Stimulated activated naive B cell treated with anti-CD40 and anti-IgM and Interleukin-4, amounts not matched to agents 10 μg/mL and 1 μg/mL and 100 μg/mL, for 72 hours (primary cell): ENCODE results near the gene JCHAIN.
A peak's percentile ranks its signal among the peaks of the same experiment; 100 is the strongest.
"Not testable (repeated sequence)": the region's sequence is repeated elsewhere in the genome, so short reads cannot be mapped to it uniquely, and the experiment has no call there.

ENCODE experiments used
- ATAC-seq, 2 donors: fragments of 150-1000 bp; cut with Tn5 transposase; replicated peaks; 2 replicates each; pipeline ENCODE4 v1.10.0; 2021; ENCODE audit warnings: moderate library complexity in 1 of 2
- DNase-seq: peaks from one replicate; pipeline ENCODE4 v3.0.0; 2021
- H3K27ac Mint-ChIP-seq: one replicate; pipeline ENCODE4 v1.8.0; 2022; ENCODE audit warnings: mild to moderate bottlenecking, mixed read lengths
- H3K27me3 Mint-ChIP-seq, 2 donors: one replicate each; pipeline ENCODE4 v1.8.0; 2022; ENCODE audit warnings: mixed read lengths in 2 of 2
- H3K36me3 Mint-ChIP-seq, 2 donors: one replicate each; pipeline ENCODE4 v1.8.0; 2022; ENCODE audit warnings: mixed read lengths in 2 of 2, mild to moderate bottlenecking in 1 of 2
- H3K4me1 Mint-ChIP-seq, 2 donors: one replicate each; pipeline ENCODE4 v1.8.0; 2022; ENCODE audit warnings: mixed read lengths in 2 of 2, mild to moderate bottlenecking in 1 of 2
- H3K4me3 Mint-ChIP-seq, 2 donors: one replicate each; pipeline ENCODE4 v1.8.0; 2022; ENCODE audit warnings: mild to moderate bottlenecking in 2 of 2, mixed read lengths in 2 of 2, moderate library complexity in 1 of 2
- H3K9me3 Mint-ChIP-seq, 2 donors: one replicate each; pipeline ENCODE4 v1.8.0; 2022; ENCODE audit warnings: mixed read lengths in 2 of 2, mild to moderate bottlenecking in 1 of 2

Gene JCHAIN

DNA sequence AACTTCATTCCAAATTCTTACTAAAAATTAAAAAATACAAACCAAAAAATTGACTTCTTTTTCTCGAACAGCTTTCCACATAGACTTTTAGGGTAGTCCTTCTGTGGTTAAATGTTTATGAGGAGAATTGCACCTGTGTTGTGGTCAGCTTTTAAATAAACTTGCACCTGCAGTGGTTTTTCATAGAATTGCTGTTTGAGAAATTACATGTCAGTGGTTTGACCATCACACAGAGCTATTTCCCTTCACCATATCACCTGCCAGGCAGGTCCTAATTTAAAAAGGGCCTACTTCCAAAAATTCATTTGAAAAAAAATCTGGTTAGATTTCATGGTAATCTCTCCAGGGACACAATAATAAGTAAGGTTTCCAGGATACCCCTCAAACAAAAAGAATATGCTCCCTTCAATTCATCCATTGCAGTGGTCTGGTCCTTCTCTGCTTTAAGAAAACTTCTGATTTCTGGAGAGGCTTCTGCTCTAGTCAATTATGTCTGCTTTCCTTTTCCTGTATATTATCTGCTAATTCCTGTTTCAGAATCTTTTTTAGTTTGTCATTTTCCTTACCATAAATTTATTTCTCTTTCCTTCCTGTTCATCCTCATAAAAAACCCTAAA is 12.2 kb upstream of the JCHAIN start:
- Mint-ChIP-seq H3K4me1 (peaks cover 33 to 64% of the 10 kb centered on the region in 2 donors), H3K27ac (peak overlapping the region; percentile 84), H3K4me3 (peak overlapping the region; percentile 3 to 20), H3K27me3 (no peaks in the 10 kb centered on the region), H3K9me3 (no peaks in the 10 kb centered on the region), H3K36me3 (no peaks in the 10 kb centered on the region)
- peak; percentile 79 to 81 for ATAC-seq
- peak; percentile 4 for DNase-seq

DNA sequence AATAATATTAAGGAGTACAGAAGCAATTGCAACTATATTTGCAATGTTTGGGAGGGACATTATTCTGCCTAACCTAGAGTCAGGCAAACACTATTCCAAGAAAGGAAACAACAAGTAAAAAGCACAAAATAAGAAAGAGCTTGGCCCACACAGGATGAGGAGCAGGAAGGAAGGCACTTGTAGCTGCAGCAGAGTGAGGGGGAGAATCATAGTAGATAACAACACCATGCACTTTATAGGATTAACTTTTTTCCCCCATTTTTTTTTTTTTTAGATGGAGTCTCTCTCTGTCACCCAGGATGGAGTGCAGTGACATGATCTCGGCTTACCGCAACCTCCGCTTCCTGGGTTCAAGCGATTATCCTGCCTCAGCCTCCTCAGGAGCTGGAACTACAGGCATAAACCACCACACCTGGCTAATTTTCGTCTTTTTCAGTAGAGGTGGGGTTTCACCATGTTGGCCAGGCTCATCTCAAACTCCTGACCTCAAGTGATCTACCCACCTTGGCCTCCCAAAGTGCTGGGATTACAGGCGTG is 10.3 kb upstream of the JCHAIN start:
- Mint-ChIP-seq H3K27me3 (no peaks in the 10 kb centered on the region), H3K9me3 (no peaks in the 10 kb centered on the region), H3K4me3 (no peak overlapping the region), H3K27ac (no peak overlapping the region), H3K4me1 (peaks cover 33 to 72% of the 10 kb centered on the region in 2 donors), H3K36me3 (no peaks in the 10 kb centered on the region)
- DNase-seq, result no peak
- ATAC-seq, result no peak

DNA sequence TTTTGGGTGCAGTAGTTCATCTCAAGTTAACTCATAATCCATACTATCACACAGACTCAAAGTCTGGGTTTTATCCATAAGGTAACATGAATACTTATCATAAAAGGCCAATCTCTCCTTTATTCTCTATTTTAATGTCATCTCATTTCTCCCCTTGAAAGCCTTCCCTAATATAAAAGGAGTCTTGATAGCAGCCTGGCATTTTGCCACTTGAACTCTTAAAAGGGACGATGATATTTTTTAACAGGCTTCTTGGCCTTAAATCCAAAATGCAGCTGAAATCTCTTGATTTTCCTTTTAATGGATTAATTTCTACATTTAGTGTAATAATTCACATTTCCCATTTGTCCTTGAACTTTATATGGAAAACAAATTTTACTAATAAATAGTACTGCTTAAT is 8.4 kb upstream of the JCHAIN start:
- peaks cover 32 to 74% of the 10 kb centered on the region in 2 donors for H3K4me1 Mint-ChIP-seq
- H3K36me3 Mint-ChIP-seq, result no peaks in the 10 kb centered on the region
- no peaks in the 10 kb centered on the region for H3K9me3 Mint-ChIP-seq
- no peak overlapping the region for H3K4me3 Mint-ChIP-seq
- no peak for DNase-seq
- no peak overlapping the region for H3K27ac Mint-ChIP-seq
- H3K27me3 Mint-ChIP-seq, result no peaks in the 10 kb centered on the region
- no peak for ATAC-seq

DNA sequence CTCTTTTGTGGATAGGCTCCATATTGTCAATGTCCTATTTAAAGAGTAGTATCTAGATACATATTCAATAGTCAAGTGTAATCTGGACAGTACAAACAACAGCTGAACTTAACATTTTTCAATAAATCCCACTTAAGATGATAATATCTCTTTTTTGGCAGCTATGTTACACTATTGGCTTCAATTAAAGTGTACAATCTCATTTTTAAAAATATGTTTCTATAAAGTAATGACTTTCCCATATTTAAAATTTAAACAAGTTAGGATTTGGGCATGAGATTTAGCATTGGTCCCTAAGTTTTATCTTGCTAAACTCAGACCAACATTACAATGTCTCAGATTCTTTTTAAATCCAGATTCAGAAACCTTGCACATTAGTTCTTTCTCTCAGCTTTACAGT is 7.9 kb upstream of the JCHAIN start:
- Mint-ChIP-seq H3K4me3 (no peak overlapping the region), H3K36me3 (no peaks in the 10 kb centered on the region), H3K4me1 (peaks cover 29 to 74% of the 10 kb centered on the region in 2 donors), H3K27ac (no peak overlapping the region), H3K9me3 (no peaks in the 10 kb centered on the region), H3K27me3 (no peaks in the 10 kb centered on the region)
- no peak for DNase-seq
- ATAC-seq, result no peak

DNA sequence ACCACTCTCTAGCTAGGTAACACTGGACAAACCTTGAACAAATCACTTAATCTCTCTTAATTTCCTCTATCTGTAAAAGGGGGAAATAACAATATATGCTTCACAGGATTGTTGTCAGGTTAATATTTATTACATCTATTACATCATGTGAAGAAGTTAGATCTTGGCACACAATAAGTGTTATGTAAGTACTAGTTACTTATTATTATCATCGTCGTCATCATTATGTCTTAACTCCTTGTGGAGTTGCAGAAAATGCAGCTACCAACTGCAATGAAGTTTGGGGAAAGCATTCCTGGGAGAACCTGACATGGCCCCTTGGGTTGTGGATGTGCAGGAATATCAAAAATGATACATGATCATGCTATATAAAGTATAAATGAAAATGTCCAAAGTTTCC is 4.8 kb upstream of the JCHAIN start:
- Mint-ChIP-seq H3K27me3 (no peaks in the 10 kb centered on the region), H3K4me3 (no peak overlapping the region), H3K9me3 (no peaks in the 10 kb centered on the region), H3K4me1 (peaks cover 18 to 66% of the 10 kb centered on the region in 2 donors), H3K27ac (no peak overlapping the region), H3K36me3 (no peaks in the 10 kb centered on the region)
- DNase-seq (no peak), ATAC-seq (no peak)

DNA sequence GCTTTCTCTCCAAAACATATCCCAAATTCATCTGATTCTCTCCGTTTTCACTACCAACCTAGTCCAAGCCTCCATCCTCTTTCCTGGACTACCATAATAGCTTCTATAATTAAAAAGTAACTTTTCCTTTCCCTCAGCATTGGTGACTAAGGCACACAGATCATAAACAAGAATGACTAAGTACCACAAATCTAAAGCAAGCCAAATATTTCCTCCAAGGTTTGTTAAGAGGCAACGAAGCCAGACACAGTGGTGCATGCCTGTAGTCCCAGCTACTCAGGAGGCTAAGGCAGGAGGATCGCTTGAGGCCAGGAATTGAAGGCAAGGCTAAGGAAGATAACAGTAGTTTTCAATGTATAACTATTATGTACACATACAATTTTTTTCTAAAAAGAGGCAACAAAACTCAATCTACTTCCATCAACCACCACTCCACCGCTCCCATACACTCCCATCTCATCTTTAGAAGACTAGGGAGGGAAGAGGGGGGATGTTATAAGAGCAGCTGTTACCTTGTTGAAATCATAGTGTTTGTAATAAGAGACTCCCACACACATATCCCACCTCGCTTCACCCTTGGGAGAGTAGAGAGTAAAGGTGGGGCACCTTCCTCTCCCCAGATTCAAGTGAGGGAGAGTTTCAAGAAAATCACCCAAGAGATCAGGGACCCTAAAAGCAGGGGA is 4.2 kb upstream of the JCHAIN start:
- no peaks in the 10 kb centered on the region for H3K27me3 Mint-ChIP-seq
- peaks cover 13 to 60% of the 10 kb centered on the region in 2 donors for H3K4me1 Mint-ChIP-seq
- DNase-seq (no peak), ATAC-seq (no peak)
- no peak overlapping the region for H3K4me3 Mint-ChIP-seq
- no peaks in the 10 kb centered on the region for H3K9me3 Mint-ChIP-seq
- no peaks in the 10 kb centered on the region for H3K36me3 Mint-ChIP-seq
- peak overlapping the region; percentile 4 for H3K27ac Mint-ChIP-seq

DNA sequence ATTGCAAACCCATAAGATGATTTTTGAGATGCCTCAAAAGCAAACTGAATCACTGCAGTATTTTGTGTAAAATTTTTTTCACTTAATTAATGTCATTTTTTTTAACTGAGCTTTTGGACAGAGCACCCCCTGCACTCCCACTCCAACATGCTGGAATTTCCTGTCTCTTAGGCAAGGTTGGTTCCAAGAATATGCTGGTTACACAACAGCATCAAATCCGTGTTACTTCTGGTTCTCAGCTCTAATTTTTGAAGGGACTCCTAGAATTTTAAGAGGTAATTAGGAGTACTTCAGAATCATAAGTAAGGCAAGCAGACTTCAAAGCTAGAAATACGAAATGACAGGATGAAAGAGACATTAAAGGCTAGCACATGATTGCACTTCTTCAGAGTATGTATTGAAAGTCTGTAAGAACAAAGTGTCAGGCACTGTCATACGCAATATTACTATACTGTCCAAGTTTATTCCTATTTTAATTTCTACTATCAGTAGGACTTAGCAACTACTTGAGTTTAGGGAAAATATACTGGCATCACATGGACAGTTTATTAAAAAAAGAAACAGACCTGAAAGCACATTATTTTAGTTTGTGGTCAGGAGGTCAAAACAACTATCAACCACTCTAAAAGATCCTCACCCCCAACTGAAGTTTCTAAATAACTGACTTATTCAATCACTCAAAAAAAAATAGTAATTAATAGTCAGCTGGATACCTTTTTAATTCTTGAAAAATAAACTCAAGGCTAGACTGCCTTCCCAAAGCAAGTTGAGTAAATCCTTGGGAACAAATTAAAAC is 1.6 kb upstream of the JCHAIN start:
- H3K27me3 Mint-ChIP-seq, result no peaks in the 10 kb centered on the region
- peak overlapping the region; percentile 73 for H3K27ac Mint-ChIP-seq
- no peak for DNase-seq
- no peaks in the 10 kb centered on the region for H3K9me3 Mint-ChIP-seq
- peak in 1 of 2 donors; percentile 28 for ATAC-seq
- no peaks in the 10 kb centered on the region for H3K36me3 Mint-ChIP-seq
- H3K4me3 Mint-ChIP-seq, result peak overlapping the region in 1 of 2 donors; percentile 22
- peaks cover 11 to 52% of the 10 kb centered on the region in 2 donors for H3K4me1 Mint-ChIP-seq

DNA sequence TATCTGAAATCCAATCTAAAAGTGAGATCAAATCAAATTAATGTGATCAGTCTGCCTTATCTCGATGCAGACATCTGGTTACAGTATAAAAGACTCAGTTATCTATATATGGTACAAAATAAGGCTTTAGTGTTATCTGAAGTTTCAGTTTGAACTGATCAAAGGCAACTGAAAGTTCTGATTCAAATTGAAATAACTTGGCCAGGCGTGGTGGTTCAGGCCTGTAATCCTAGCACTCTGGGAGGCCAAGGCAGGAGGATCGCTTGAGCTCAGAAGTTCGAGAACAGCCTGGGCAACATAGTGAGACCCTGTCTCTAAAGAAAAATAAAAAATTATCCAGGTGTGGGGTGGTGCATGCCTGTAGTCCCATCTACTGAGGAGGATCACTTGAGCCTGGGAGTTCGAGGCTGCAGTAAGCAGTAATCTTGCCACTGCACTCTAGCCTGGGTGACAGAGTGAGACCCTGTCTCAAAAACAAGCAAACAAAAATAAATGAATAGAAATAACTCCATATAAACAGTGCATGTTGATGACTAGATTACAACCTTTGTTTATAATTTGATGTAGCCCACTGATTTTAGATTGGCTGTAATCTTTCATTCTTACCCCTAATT is 4.9 kb downstream of the JCHAIN start:
- peaks cover 13 to 26% of the 10 kb centered on the region in 2 donors for H3K4me1 Mint-ChIP-seq
- not testable (repeated sequence) for H3K4me3 Mint-ChIP-seq, H3K27me3 Mint-ChIP-seq, DNase-seq, H3K9me3 Mint-ChIP-seq
- H3K27ac Mint-ChIP-seq, result peak overlapping the region; percentile 20
- peaks cover 20 to 22% of the 10 kb centered on the region in 2 donors for H3K36me3 Mint-ChIP-seq
- peak; percentile 46 to 73 for ATAC-seq

DNA sequence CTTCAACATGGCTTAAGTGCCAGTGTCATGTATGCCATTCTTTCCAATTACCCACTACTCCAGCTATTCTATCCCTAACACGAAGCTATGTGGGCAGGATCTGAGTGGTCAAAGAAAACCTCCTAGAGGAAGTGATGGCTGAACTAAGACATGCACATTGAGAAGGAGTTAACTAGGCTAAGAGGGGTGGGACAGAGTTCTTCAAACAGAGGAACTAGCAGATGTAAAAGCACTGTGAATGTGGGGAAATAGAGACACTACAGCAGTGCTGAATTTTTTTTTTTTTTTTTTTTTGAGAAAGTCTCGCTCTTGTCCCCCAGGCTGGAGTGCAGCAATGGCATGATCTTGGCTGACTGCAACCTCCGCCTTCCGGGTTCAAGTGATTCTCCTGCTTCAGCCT is 6.2 kb downstream of the JCHAIN start:
- peaks cover 12 to 26% of the 10 kb centered on the region in 2 donors for H3K4me1 Mint-ChIP-seq
- ATAC-seq, result no peak
- peak overlapping the region in 1 of 2 donors; percentile 14 for H3K4me3 Mint-ChIP-seq
- no peaks in the 10 kb centered on the region for H3K9me3 Mint-ChIP-seq
- H3K36me3 Mint-ChIP-seq, result peaks cover 20 to 22% of the 10 kb centered on the region in 2 donors
- H3K27me3 Mint-ChIP-seq, result no peaks in the 10 kb centered on the region
- no peak for DNase-seq
- H3K27ac Mint-ChIP-seq, result peak overlapping the region; percentile 38

DNA sequence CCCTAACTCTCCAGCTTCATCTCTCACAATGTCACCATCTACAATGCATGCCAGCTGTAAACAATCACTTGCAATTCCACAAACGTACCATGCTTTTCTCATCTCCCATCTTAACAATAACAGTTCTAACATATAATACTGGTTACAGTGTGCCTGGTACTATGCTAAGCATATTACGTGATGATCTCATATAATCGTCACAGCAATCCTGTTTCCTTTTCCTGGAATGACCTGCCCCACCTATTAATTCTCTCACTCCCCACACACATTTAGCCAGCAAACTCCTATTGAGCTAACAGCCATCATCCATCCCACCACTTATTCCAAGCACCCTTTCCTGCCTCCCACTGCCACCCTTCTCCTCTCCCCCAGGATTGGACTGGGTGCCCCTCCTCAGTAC is 7.9 kb downstream of the JCHAIN start:
- Mint-ChIP-seq H3K36me3 (peaks cover 20 to 22% of the 10 kb centered on the region in 2 donors), H3K9me3 (no peaks in the 10 kb centered on the region), H3K4me3 (no peak overlapping the region), H3K4me1 (peaks cover 14 to 33% of the 10 kb centered on the region in 2 donors), H3K27me3 (no peaks in the 10 kb centered on the region), H3K27ac (peak overlapping the region; percentile 27)
- ATAC-seq (no peak), DNase-seq (no peak)

DNA sequence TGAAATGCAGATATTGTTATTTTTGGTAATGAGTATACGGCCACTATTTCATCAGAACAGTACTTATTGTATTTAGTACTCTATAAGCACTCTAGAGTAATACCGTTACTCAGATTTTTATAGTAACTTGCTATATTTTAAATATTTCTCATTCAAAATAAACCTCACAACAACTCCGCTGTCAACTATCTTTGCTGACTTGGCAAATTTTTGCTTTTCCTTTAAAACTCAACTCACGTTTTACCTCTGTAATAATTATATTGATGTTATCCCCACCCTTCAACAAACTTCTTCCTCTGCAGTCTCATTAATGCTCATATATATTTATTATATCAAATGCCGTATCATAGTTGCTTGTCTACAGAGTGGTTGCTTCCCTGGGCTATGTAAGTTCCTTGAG is 9.0 kb downstream of the JCHAIN start:
- Mint-ChIP-seq H3K27ac (no peak overlapping the region), H3K9me3 (no peaks in the 10 kb centered on the region), H3K4me3 (no peak overlapping the region), H3K4me1 (peaks cover 14 to 33% of the 10 kb centered on the region in 2 donors), H3K27me3 (no peaks in the 10 kb centered on the region), H3K36me3 (peaks cover 20 to 22% of the 10 kb centered on the region in 2 donors)
- DNase-seq (no peak), ATAC-seq (no peak)

DNA sequence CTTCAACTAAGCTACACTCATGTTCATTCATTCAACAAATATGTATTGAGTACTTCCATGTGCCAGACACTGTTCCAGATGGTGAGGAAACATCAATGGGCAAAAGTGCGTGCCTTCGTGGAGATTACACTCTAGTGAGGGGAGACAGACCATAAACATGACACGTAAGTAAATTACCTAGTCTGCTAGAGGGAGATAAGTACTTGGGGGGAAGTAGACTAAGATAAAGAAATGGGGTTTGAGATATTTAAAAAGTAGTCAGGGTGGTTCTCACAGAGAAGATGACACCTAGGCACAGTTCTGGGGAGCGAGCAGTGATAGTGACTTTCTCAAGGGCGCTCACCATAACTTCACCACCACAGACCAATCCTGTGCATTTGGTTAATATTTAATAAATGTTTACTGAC is 11.7 kb downstream of the JCHAIN start:
- H3K27ac Mint-ChIP-seq, result no peak overlapping the region
- DNase-seq (no peak), ATAC-seq (no peak)
- H3K4me1 Mint-ChIP-seq, result peaks cover 16 to 23% of the 10 kb centered on the region in 2 donors
- H3K9me3 Mint-ChIP-seq, result no peaks in the 10 kb centered on the region
- no peak overlapping the region for H3K4me3 Mint-ChIP-seq
- H3K36me3 Mint-ChIP-seq, result peaks cover 3 to 7% of the 10 kb centered on the region in 2 donors
- no peaks in the 10 kb centered on the region for H3K27me3 Mint-ChIP-seq

DNA sequence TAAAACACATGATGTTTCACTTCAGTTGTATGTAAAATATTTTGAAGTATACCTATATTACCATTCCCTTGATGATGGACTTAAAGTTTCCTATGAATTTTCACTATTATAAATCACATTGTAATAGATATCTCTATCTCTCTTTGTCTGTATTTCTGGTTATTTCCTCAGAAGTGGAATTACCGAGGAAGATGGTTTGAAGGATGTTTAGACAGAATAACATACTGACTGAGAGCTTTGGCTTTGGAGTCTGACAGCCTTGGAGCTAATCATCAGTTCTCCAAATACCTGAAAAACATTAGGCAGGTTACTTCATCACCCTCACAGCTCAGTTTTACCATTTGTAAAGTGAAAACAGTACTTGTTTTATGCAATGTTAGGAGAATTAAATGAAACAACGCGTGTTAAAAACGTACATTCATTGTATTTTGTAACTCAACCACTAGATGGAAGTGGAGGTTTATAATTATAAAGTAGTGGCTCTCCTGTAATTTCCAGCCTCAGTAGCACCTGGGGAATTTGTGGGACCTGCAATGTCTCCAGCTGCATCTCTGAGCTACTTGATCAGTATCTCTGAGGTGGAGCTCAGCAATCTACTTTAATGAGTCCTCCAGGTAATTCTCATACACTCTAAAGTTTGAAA is 14.3 kb downstream of the JCHAIN start:
- H3K36me3 Mint-ChIP-seq, result peaks cover 0 to 2% of the 10 kb centered on the region in 2 donors
- H3K4me1 Mint-ChIP-seq, result peaks cover 13 to 25% of the 10 kb centered on the region in 2 donors
- no peak overlapping the region for H3K27ac Mint-ChIP-seq
- ATAC-seq, result peak; percentile 50 to 61
- H3K27me3 Mint-ChIP-seq, result no peaks in the 10 kb centered on the region
- DNase-seq, result no peak
- no peaks in the 10 kb centered on the region for H3K9me3 Mint-ChIP-seq
- no peak overlapping the region for H3K4me3 Mint-ChIP-seq

DNA sequence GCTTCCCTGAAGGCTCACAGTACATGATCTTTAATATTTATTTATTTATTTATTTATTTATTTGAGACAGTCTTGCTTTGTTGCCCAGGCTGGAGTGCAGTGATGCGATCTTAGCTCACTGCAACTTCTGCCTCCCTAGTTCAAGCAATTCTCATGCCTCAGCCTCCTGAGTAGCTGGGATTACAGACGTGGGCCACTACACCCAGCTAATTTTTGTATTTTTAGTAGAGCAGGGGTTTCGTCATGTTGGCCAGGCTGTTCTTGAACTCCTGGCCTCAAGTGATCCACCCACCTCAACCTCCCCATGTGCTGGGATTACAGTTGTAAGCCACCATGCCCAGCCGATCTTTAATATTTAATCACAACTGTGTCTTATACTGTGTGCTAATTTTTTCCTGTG is 15.6 kb downstream of the JCHAIN start:
- H3K4me1 Mint-ChIP-seq, result peaks cover 13 to 25% of the 10 kb centered on the region in 2 donors
- not testable (repeated sequence) for H3K4me3 Mint-ChIP-seq, H3K36me3 Mint-ChIP-seq, H3K27me3 Mint-ChIP-seq, H3K27ac Mint-ChIP-seq, H3K9me3 Mint-ChIP-seq, DNase-seq
- peak in 1 of 2 donors; percentile 20 for ATAC-seq
